ENCODE measurements around the gene SIRPB2. TPM values are rescaled to one million over a fixed set of nuclear protein-coding genes. Genes with fewer than 3 reads are reported as not detected.

Gene SIRPB2
- 8.6 TPM for total RNA-seq

DNA sequence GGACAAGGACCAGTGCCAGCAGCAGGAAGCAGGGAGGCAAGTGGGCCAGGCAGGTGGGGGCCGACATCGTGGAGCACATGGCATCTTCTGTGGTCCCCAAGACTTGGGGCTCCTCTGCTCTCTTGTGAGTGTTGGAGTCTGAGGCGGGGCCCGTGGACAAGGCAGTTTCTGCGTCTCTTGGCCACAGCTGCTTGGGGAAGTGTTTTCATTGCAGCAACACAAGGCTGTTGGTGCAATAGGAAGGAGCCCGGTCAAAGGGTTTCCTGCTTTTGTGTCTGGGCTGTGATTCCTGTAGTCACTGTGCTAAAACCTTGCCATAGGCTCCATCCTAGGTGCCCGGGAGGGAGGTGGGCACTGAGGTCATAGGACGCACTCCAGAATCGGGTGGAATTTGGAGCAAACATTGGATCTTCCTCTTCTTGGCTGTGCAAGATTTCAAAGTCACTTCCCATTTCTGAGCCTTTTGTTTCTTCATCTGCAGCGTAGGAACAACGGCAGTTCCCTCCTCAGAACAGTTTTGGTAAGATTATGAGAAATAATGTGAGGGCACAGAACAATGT, at the start of gene SIRPB2:
SIRPB2 (minus strand) TSS at position 140 of the 560 bp plus-strand sequence; CDS start at position 79, 61 bp downstream.
- TF ChIP-seq CTCF (IDR thresholded peaks at IDR 0.05): no peak
- Histone ChIP-seq H3K4me3 (peak within 1 kb of the TSS in 1 of 2 donors; percentile 38), H3K27me3 (no peaks in the 10 kb centered on the region), H3K36me3 (no peaks in the 10 kb centered on the region), H3K4me1 (no peaks in the 10 kb centered on the region), H3K9me3 (no peaks in the 10 kb centered on the region), H3K27ac (peak within 1 kb of the TSS; percentile 29 to 59)
- intact Hi-C loops (cut with DNase I): no loop called here
- peak; percentile 43 to 78 for DNase-seq (ENCODE audit: low spot score in 2 of 2)

DNA sequence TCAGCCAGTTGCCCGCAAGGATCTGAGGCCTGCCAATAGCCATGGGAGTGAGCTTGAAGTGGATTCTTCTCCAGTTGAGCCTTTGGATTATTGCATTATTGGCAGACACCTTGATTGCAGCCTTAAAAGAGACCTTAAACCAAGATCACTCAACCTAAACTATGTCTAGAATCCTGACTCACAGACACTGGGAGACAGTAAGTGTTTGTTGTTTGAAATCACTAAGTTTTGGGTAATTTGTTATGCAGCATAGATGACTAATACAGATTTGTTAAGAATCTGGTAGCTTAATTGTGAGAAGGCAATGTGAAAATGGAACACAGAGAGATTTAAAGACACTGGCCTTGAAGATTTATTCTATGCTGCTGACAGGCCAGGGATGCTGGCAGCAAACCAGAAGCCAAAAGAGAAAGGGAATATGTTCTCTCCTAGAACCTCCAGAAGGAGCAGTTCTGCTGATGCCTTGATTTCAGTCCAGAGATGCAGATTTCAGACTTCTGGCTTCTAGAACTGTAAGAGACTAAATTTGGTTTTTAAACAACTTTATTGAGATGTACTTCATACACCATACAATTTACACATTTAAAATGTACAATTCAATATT, 48.7 kb upstream of the SIRPB2 start:
- Histone ChIP-seq H3K36me3 (no peaks in the 10 kb centered on the region), H3K4me1 (no peaks in the 10 kb centered on the region), H3K27ac (no peak overlapping the region), H3K9me3 (no peaks in the 10 kb centered on the region), H3K27me3 (no peaks in the 10 kb centered on the region), H3K4me3 (no peak overlapping the region)
- intact Hi-C loops (cut with DNase I): no loop called here
- no peak for TF ChIP-seq CTCF (IDR thresholded peaks at IDR 0.05)
- no peak for DNase-seq (ENCODE audit: low spot score in 2 of 2)

DNA sequence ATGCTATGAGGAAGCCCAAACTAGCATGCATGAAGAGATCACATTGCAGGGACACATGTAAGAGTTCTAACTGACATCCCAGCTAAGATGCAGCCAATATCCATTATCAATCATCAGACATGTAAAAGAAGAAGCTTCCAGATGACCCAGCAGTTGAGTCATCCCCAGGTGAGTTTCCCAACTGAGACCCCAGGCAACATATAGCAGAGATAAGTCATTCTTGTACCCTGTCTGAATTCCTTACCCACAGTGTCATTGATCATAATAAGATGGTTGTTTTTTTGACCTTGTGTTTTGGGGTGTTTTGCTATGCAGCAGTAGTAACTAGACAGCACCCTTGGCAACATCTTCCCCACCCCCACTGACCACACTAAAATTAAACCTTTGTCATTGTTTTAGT, 47.4 kb upstream of the SIRPB2 start:
- no peak for DNase-seq (ENCODE audit: low spot score in 2 of 2)
- no peaks in the 10 kb centered on the region for H3K9me3 ChIP-seq
- H3K36me3 ChIP-seq: no peaks in the 10 kb centered on the region
- no peaks in the 10 kb centered on the region for H3K4me1 ChIP-seq
- intact Hi-C loops (cut with DNase I): no loop called here
- H3K27me3 ChIP-seq: no peaks in the 10 kb centered on the region
- H3K4me3 ChIP-seq: no peak overlapping the region
- TF ChIP-seq CTCF (IDR thresholded peaks at IDR 0.05): no peak
- H3K27ac ChIP-seq: no peak overlapping the region

DNA sequence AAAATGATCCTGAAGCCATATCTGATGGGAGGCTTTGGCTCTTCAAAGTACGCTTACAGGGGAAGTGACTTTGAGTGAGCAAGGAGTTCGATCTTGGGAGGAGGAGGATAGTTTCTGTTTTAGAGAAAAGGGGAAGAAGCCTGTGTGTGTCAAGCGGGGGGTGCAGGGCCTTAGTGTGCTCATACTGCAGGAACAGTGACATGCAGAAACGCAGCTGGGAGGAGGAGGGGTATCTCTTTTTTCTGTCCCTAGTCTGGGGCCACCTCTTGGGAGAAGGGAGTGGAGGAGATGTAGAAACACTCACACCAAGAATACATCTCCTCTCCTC, 46.5 kb upstream of the SIRPB2 start:
- H3K36me3 ChIP-seq: no peaks in the 10 kb centered on the region
- intact Hi-C loops (cut with DNase I): no loop called here
- no peaks in the 10 kb centered on the region for H3K27me3 ChIP-seq
- no peaks in the 10 kb centered on the region for H3K4me1 ChIP-seq
- no peak overlapping the region for H3K4me3 ChIP-seq
- DNase-seq (ENCODE audit: low spot score in 2 of 2): peak; percentile 19 to 72
- peak overlapping the region; percentile 14 to 33 for H3K27ac ChIP-seq
- no peak for TF ChIP-seq CTCF (IDR thresholded peaks at IDR 0.05)
- H3K9me3 ChIP-seq: no peaks in the 10 kb centered on the region

- intact Hi-C loops (cut with DNase I): no loop called here
- Histone ChIP-seq H3K27ac (peak overlapping the region; percentile 14 to 33), H3K4me3 (no peak overlapping the region), H3K36me3 (no peaks in the 10 kb centered on the region), H3K4me1 (no peaks in the 10 kb centered on the region), H3K9me3 (no peaks in the 10 kb centered on the region), H3K27me3 (no peaks in the 10 kb centered on the region)
- no peak for DNase-seq (ENCODE audit: low spot score in 2 of 2)
- no peak for TF ChIP-seq CTCF (IDR thresholded peaks at IDR 0.05)
Observed at GRCh38 chr20:1536893-1537730, 45.9 kb upstream of the SIRPB2 start.
